IPS-15b (cell line): Measurements from ENCODE around the gene DIAPH2.

Source experiments
- H3K27me3 ChIP-seq: one replicate; pipeline ENCODE4 v1.6.1; 2013; ENCODE audit warnings: low read length; ENCODE audit not compliant: control insufficient read depth, insufficient read depth
- H3K36me3 ChIP-seq: one replicate; pipeline ENCODE4 v1.6.1; 2013; ENCODE audit warnings: low read length; ENCODE audit not compliant: control insufficient read depth, insufficient read depth
- H3K4me1 ChIP-seq: one replicate; pipeline ENCODE4 v1.6.1; 2013; ENCODE audit warnings: mild to moderate bottlenecking, low read length; ENCODE audit not compliant: control insufficient read depth, insufficient read depth
- H3K4me3 ChIP-seq: one replicate; pipeline ENCODE4 v1.5.1; 2013; ENCODE audit warnings: low read depth, low read length
- H3K9ac ChIP-seq: one replicate; pipeline ENCODE4 v1.6.1; 2013; ENCODE audit warnings: low read depth, mild to moderate bottlenecking, low read length
- H3K9me3 ChIP-seq: one replicate; pipeline ENCODE4 v1.6.1; 2013; ENCODE audit warnings: mild to moderate bottlenecking, low read length; ENCODE audit not compliant: control insufficient read depth, insufficient read depth

DIAPH2 gene

DNA sequence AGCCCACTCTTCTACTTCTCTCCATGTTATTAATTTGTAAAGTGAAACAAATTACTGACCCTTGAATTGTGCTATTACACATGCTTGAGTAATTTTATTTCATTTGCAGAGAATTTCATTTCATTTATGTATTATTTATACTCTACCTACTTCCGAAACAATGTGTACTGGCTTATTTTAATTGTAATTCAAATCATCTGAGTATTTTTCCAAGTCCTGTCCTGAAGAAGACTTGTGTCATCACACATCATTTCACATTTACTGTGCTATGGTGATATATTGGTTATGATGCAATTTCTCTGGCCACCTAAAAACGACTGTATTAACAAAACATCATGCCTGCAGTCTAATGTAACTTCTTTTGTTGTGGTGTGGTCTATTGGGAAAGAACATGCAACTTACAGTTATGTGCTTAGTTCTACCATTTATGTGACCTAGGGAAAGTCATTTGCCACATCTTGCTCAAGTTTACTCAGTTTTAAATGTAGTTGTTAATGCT, 583.6 kb downstream of the DIAPH2 start:
- no peaks in the 10 kb centered on the region for H3K27me3 ChIP-seq
- H3K36me3 ChIP-seq, result no peaks in the 10 kb centered on the region
- no peak overlapping the region for H3K4me3 ChIP-seq
- peaks cover 8% of the 10 kb centered on the region for H3K4me1 ChIP-seq
- no peaks in the 10 kb centered on the region for H3K9me3 ChIP-seq
- no peak overlapping the region for H3K9ac ChIP-seq

DNA sequence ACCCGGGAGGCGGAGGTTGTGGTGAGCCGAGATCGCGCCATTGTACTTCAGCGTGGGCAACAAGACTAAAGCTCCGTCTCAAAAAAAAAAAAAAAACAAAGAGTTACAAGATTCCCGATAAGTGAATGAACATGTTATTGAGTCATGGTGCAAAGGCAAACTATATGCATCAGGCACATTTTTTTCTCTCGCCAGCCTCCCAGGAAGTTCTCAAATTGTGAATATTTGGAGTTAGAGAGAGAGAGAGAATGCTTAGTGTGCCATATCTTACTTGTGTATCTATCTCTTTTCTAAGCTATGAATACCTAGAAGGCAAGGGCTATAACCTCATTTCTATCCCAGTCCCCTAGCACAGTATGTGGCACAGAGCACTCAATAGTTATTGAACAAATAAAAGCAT, 599.9 kb downstream of the DIAPH2 start:
- Histone ChIP-seq H3K9ac (no peak overlapping the region), H3K27me3 (no peaks in the 10 kb centered on the region), H3K4me1 (peaks cover 2% of the 10 kb centered on the region), H3K4me3 (no peak overlapping the region), H3K36me3 (no peaks in the 10 kb centered on the region), H3K9me3 (no peaks in the 10 kb centered on the region)

- Histone ChIP-seq H3K27me3 (no peaks in the 10 kb centered on the region), H3K4me1 (peaks cover 7% of the 10 kb centered on the region), H3K9ac (no peak overlapping the region), H3K36me3 (no peaks in the 10 kb centered on the region), H3K4me3 (no peak overlapping the region), H3K9me3 (no peaks in the 10 kb centered on the region)
These were observed 605.6 kb downstream of the DIAPH2 start for GRCh38 chrX:97290199-97290598.

GRCh38 chrX:97294041-97294440, 609.4 kb downstream of the DIAPH2 start:
- H3K4me3 ChIP-seq, result no peak overlapping the region
- peaks cover 4% of the 10 kb centered on the region for H3K4me1 ChIP-seq
- no peak overlapping the region for H3K9ac ChIP-seq
- H3K27me3 ChIP-seq, result no peaks in the 10 kb centered on the region
- no peaks in the 10 kb centered on the region for H3K36me3 ChIP-seq
- H3K9me3 ChIP-seq, result no peaks in the 10 kb centered on the region

DNA sequence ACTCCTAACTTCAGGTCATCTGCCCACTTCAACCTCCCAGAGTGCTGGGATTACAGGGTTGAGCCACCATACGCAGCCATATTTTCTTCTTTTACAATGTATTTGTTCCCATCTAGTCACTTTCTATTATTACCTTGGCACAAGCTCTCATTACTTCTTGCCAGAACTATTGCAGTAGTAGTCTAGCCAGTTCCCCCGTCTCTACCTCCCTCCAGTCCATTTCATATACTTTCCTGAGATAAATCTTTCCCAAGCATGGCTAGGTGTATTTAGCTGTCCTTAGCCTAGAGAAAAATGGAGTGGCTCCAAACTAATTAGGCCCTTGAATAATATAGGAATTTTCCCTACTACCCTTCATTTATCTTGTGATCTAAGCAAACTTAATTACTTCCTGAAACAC, 611.3 kb downstream of the DIAPH2 start:
- H3K27me3 ChIP-seq, result no peaks in the 10 kb centered on the region
- H3K4me3 ChIP-seq, result no peak overlapping the region
- no peak overlapping the region for H3K9ac ChIP-seq
- H3K36me3 ChIP-seq, result no peaks in the 10 kb centered on the region
- no peaks in the 10 kb centered on the region for H3K9me3 ChIP-seq
- no peaks in the 10 kb centered on the region for H3K4me1 ChIP-seq

GRCh38 chrX:97306771-97307470, 622.3 kb downstream of the DIAPH2 start:
- H3K27me3 ChIP-seq, result no peaks in the 10 kb centered on the region
- H3K9me3 ChIP-seq, result no peaks in the 10 kb centered on the region
- H3K4me1 ChIP-seq, result peaks cover 8% of the 10 kb centered on the region
- H3K36me3 ChIP-seq, result no peaks in the 10 kb centered on the region
- no peak overlapping the region for H3K4me3 ChIP-seq
- H3K9ac ChIP-seq, result no peak overlapping the region

- H3K9me3 ChIP-seq, result no peaks in the 10 kb centered on the region
- no peaks in the 10 kb centered on the region for H3K27me3 ChIP-seq
- no peak overlapping the region for H3K4me3 ChIP-seq
- no peak overlapping the region for H3K9ac ChIP-seq
- peaks cover 11% of the 10 kb centered on the region for H3K4me1 ChIP-seq
- no peaks in the 10 kb centered on the region for H3K36me3 ChIP-seq
These were observed 623.5 kb downstream of the DIAPH2 start for GRCh38 chrX:97308171-97308570.

DNA sequence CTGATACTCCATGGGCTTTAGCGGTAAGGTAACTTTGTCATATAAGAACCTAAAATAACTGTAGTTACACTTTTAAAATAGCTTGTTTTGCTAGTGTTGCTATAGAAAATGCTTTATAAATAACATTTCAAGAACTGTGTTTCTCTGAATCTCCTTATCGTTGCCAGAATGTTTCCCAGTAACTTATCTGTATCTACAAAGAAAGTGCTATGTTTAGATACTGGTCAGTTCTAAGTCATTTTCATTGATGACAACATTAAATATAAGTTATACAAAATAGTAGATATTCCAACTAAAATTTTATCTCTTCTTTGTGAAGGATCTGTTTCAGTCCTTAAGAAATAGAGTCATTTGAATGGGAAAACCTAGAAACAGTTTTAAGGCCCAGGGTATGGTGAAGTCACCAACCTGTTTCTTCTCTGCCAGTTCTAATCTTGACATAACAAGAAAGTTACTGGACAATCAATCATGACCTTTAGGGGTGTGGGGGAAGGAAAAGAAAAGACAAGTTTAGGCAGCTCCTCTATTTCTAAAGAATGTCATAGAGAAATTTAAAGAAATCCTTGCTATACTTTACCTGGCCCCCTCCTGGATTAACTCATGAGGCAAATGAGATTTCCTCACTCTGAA, 625.0 kb downstream of the DIAPH2 start:
- Histone ChIP-seq H3K4me1 (peaks cover 11% of the 10 kb centered on the region), H3K9ac (peak overlapping the region; percentile 4), H3K36me3 (no peaks in the 10 kb centered on the region), H3K4me3 (no peak overlapping the region), H3K9me3 (no peaks in the 10 kb centered on the region), H3K27me3 (no peaks in the 10 kb centered on the region)

DNA sequence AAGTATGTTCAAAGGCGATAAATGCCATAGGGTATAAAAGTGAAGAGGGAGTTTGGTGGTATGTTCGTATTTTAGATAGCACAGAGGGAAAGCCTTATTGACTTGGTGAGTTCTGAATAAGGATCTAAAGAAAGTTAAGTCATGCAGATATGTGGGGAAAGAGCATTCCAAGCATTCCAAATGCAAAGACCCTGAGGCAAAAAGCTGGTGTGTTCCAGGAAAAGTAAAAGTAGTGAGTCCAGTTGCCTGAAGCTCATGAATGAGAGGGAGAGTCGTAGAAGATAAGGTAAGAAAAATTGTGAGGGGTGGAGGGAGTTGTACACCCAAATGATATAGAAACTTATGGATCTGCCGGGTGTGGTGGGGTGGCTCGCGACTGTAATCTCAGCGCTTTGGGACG, 625.7 kb downstream of the DIAPH2 start:
- H3K4me1 ChIP-seq, result peaks cover 13% of the 10 kb centered on the region
- no peaks in the 10 kb centered on the region for H3K27me3 ChIP-seq
- peak overlapping the region; percentile 60 for H3K4me3 ChIP-seq
- peak overlapping the region; percentile 76 for H3K9ac ChIP-seq
- no peaks in the 10 kb centered on the region for H3K36me3 ChIP-seq
- H3K9me3 ChIP-seq, result no peaks in the 10 kb centered on the region

DNA sequence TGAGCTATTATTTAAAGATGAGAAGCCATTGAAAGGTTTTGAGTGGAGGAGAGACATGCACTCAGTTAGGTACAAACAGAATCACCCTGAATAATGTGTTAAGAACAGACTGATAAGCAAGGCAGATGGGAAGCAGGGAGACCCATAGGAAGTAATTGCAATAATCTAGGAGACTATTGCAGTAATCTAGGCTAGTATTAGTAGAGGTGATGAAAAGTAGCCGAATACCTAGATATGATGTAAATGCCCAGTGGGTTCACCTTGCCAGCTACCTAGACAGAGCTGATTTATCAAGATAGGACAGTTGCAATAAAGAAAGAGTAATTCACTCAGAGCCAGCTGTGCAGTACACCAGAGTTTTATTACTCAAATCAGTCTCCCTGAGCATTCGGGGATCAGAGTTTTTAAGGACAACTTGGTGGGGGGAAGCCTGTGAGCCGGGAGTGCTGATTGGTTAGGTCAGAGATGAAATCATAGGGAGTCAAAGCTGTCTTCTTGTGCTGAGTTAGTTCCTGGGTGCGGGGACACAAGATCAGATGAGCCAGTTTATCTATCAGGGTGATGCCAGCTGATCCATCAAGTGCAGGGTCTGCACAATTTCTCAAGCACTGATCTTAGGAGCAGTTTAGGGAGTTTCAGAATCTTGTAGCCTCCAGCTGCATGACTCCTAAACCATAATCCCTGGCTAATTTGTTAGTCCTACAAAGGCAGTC, 626.6 kb downstream of the DIAPH2 start:
- Histone ChIP-seq H3K4me3 (peak overlapping the region; percentile 80), H3K27me3 (no peaks in the 10 kb centered on the region), H3K9ac (peak overlapping the region; percentile 87), H3K4me1 (peaks cover 13% of the 10 kb centered on the region), H3K36me3 (no peaks in the 10 kb centered on the region), H3K9me3 (no peaks in the 10 kb centered on the region)

DNA sequence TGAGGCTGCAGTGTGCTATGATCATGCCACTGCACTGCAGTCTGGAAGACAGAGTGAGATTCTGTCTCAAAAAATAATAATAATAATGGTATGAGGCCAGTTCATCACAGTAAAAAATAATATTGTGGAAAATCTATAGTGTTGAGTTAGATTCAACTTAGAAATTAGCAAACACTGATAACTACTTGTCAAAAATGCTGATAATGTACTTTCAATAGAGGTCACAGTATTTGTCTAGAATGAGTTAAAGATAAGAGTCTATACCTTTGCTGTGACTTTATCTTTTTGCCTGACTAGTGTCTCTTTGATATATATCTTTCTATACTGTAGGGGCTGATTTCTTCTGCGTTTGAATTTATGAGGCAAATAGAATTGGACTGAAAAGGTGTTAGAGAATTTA, 629.7 kb downstream of the DIAPH2 start:
- no peak overlapping the region for H3K4me3 ChIP-seq

GRCh38 chrX:97315939-97316338, 631.3 kb downstream of the DIAPH2 start:
- H3K4me1 ChIP-seq, result peaks cover 8% of the 10 kb centered on the region
- no peaks in the 10 kb centered on the region for H3K9me3 ChIP-seq
- H3K36me3 ChIP-seq, result no peaks in the 10 kb centered on the region
- H3K9ac ChIP-seq, result no peak overlapping the region
- H3K27me3 ChIP-seq, result no peaks in the 10 kb centered on the region
- no peak overlapping the region for H3K4me3 ChIP-seq

More for the DNA sequence above, 629.7 kb downstream of the DIAPH2 start:
- Histone ChIP-seq H3K4me1 (peaks cover 13% of the 10 kb centered on the region), H3K36me3 (no peaks in the 10 kb centered on the region), H3K27me3 (no peaks in the 10 kb centered on the region), H3K9me3 (no peaks in the 10 kb centered on the region), H3K9ac (no peak overlapping the region)
